Left lung (tissue), 10 donors: ENCODE measurements around the gene MBNL1. TPM values are rescaled to one million over a fixed set of nuclear protein-coding genes. Genes with fewer than 3 reads are reported as not detected.
"Not testable (repeated sequence)": the region's sequence is repeated elsewhere in the genome, so short reads cannot be mapped to it uniquely, and the experiment has no call there.

Experiments
- ATAC-seq: fragments of 200-7000 bp; cut with Tn5 transposase; one replicate; pipeline ENCODE4 v1.9.1; 2020; ENCODE audit warnings: moderate library complexity
- DNase-seq, 4 donors: peaks; one replicate each; pipeline ENCODE4 v3.0.0-alpha.2; 2013 to 2020
- H3K27ac ChIP-seq, 2 donors: fragments of 200-600 bp; sonication (generic) in 1 of 2; one replicate each; pipeline versions ENCODE4 v1.5.0 to v1.8.0; 2020 to 2021
- H3K27me3 ChIP-seq, 2 donors: fragments of 200-600 bp; sonication (generic) in 1 of 2; one replicate each; pipeline versions ENCODE4 v1.5.0 to v1.8.0; 2020 to 2021
- H3K36me3 ChIP-seq, 2 donors: fragments of 200-600 bp; sonication (generic) in 1 of 2; one replicate each; pipeline versions ENCODE4 v1.5.0 to v1.8.0; 2020 to 2021
- H3K4me1 ChIP-seq, 2 donors: fragments of 200-600 bp; one replicate each; pipeline ENCODE4 v1.8.0; 2021
- H3K4me3 ChIP-seq, 2 donors: fragments of 200-600 bp; sonication (generic) in 1 of 2; one replicate each; pipeline versions ENCODE4 v1.5.0 to v1.8.0; 2020 to 2021; ENCODE audit warnings: mild to moderate bottlenecking in 1 of 2
- H3K9me3 ChIP-seq, 2 donors: fragments of 200-600 bp; sonication (generic) in 1 of 2; one replicate each; pipeline versions ENCODE4 v1.5.0 to v1.8.0; 2020 to 2021
- intact Hi-C, 2 donors: fragments of 100-400 bp; cut with DNase I; formaldehyde crosslinking; loops; one replicate each; pipeline versions ENCODE4 v1.11.2 to v1.14.2; 2022
- polyA plus RNA-seq, 6 donors: library from polyadenylated mRNA; unstranded; fragments of 120-200 nt; gene quantifications; one replicate each; pipeline ENCODE4 v1.2.1, GENCODE V29; 2013; ENCODE audit not compliant: insufficient read length in 6 of 6
- total RNA-seq, 2 donors: library from RNA; stranded (reverse); fragmentation: NEBNext Ultra II Directional; extraction: Animal tissue kit (Norgen Biotek cat#: 25700); gene quantifications; one replicate each; pipeline ENCODE4 v1.2.1, GENCODE V29; 2021
- TF ChIP-seq, protein P1 (sequence below), 2 donors: fragments of 200-600 bp; sonication (generic) in 1 of 2; IDR thresholded peaks; one replicate each; pipeline versions ENCODE4 v1.5.0 to v1.8.0; 2021; ENCODE audit warnings: antibody characterized with exemption in 2 of 2
- donor health status: DM: no; HTN: yes; CAD: no.
- donor health status: DM: no; HTN: no; CAD: no.

MBNL1 gene
- total and polyA plus RNA-seq, 8 donors: 92.3 to 246 (median 109) TPM

DNA sequence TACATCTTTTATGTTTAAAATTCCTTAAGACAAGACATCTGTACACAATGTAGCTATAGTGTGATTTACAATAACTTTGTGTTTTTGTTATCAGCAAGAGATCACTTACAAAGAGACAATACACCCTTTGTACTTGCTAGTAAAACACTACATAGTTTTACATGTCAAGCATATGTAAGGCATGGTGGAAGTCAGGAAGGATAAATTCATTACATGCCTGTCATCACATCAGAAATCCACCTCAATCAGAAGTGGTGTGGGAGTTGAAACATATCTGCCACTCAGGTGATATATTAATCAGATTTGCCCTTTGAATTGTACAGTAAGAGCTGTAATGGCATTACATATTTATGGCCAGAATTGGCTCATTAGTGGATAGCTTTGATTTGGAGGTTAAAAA, 95.5 kb downstream of the MBNL1 start:
- Histone ChIP-seq H3K27me3 (no peaks in the 10 kb centered on the region), H3K4me3 (no peak overlapping the region), H3K9me3 (no peaks in the 10 kb centered on the region), H3K4me1 (peaks cover 5 to 43% of the 10 kb centered on the region in 2 donors), H3K36me3 (no peaks in the 10 kb centered on the region), H3K27ac (no peak overlapping the region)
- DNase-seq (no peak), ATAC-seq (no peak)
- TF ChIP-seq, protein P1, sequence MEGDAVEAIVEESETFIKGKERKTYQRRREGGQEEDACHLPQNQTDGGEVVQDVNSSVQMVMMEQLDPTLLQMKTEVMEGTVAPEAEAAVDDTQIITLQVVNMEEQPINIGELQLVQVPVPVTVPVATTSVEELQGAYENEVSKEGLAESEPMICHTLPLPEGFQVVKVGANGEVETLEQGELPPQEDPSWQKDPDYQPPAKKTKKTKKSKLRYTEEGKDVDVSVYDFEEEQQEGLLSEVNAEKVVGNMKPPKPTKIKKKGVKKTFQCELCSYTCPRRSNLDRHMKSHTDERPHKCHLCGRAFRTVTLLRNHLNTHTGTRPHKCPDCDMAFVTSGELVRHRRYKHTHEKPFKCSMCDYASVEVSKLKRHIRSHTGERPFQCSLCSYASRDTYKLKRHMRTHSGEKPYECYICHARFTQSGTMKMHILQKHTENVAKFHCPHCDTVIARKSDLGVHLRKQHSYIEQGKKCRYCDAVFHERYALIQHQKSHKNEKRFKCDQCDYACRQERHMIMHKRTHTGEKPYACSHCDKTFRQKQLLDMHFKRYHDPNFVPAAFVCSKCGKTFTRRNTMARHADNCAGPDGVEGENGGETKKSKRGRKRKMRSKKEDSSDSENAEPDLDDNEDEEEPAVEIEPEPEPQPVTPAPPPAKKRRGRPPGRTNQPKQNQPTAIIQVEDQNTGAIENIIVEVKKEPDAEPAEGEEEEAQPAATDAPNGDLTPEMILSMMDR (IDR thresholded peaks at IDR 0.05): no peak
- intact Hi-C loops: no loop called here

DNA sequence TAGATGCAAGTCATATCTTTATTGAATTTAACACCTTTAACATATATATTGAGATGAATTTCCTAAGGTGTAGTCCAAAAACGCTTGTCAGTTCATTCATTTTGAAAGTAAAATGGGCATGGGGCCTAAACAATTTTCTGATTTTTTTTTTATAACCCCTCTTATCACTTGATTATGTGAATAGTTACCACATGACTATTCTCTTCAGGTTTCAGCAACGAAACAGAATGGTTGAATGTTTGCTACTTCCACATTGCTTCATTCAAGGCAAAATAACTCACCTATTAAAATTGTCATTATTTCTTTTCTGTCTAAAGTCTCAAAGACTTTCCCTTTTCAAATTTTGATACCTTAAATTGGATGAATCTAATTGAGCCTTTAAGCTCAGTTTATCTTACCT, 96.4 kb downstream of the MBNL1 start:
- intact Hi-C loops: no loop called here
- no peaks in the 10 kb centered on the region for H3K36me3 ChIP-seq
- H3K9me3 ChIP-seq: no peaks in the 10 kb centered on the region
- TF ChIP-seq, protein P1 (IDR thresholded peaks at IDR 0.05): no peak
- ATAC-seq (peak; percentile 17), DNase-seq (no peak)
- peaks cover 5 to 43% of the 10 kb centered on the region in 2 donors for H3K4me1 ChIP-seq
- H3K27ac ChIP-seq: no peak overlapping the region
- no peaks in the 10 kb centered on the region for H3K27me3 ChIP-seq
- H3K4me3 ChIP-seq: no peak overlapping the region

DNA sequence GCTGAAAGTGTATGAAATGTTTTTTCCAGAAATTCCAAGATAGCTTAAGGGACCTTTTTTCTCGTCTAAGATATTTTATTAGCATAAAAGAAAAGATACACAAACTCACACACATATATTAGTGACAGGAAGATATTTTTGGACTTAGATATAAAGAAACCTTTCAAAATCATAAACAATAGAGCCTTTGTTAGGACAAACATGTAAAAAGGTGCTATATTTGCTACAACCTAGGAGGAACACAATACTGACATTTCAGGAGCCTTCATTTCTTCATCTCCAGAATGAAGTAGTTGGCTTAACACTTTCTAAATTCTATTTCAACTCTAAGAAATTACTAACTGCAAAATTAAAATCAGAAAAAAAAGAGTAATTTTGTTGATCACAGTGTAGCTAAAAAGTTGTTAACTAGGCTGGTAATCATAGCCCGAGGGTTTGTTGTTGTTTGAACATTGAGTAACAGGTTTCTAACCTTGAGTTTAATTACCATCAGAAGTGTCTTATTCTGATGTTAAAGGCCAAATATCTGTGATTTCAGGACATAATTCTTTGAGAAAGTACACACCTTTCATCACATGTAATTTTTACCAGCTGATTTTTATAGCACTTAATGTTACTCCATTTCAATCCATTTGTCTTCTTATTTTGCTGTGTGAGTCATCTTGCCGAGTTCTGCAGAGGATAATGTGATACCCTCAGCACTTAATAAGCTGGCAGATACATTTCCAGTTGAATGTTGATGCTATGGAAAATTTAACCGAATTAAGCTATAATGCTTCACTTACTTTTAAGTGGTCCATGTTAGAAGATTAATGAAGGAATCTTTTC, 97.3 kb downstream of the MBNL1 start:
- Histone ChIP-seq H3K36me3 (no peaks in the 10 kb centered on the region), H3K4me3 (no peak overlapping the region), H3K9me3 (no peaks in the 10 kb centered on the region), H3K27ac (no peak overlapping the region), H3K27me3 (no peaks in the 10 kb centered on the region), H3K4me1 (peaks cover 5 to 48% of the 10 kb centered on the region in 2 donors)
- TF ChIP-seq, protein P1 (IDR thresholded peaks at IDR 0.05): no peak
- DNase-seq (no peak), ATAC-seq (peak; percentile 38)
- intact Hi-C loops: no loop called here

DNA sequence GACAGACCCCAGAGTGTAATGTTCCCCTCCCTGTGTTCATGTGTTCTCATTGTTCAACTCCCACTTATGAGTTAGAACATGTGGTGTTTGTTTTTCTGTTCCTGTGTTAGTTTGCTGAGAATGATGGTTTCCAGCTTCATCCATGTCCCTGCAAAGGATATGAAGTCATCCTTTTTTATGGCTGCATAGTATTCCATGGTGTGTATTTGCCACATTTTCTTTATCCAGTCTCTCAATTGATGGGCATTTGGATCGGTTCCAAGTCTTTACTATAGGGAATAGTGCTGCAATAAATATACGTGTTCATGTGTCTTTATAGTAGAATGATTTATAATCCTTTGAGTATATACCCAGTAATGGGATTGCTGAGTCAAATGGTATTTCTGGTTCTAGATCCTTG, 98.5 kb downstream of the MBNL1 start:
- intact Hi-C loops, ATAC-seq, H3K4me3 ChIP-seq, H3K27me3 ChIP-seq, H3K36me3 ChIP-seq, DNase-seq, H3K9me3 ChIP-seq: not testable (repeated sequence)
- H3K27ac ChIP-seq: peak overlapping the region in 1 of 2 donors; percentile 11
- H3K4me1 ChIP-seq: peaks cover 5 to 48% of the 10 kb centered on the region in 2 donors

DNA sequence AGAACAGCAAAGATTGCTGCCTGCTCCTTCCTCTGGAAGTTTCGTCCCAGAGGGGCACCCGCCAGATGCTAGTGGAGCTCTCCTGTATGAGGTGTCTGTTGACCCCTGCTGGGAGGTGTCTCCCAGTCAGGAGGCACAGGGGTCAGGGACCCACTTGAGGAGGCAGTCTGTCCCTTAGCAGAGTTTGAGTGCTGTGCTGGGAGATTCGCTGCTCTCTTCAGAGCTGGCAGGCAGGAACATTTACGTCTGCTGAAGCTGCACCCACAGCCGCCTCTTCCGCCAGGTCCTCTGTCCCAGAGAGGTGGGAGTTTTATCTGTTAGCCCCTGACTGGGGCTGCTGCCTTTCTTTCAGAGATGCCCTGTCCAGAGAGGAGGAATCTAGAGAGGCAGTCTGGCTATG, 103.9 kb downstream of the MBNL1 start:
- H3K36me3 ChIP-seq, ATAC-seq, H3K27me3 ChIP-seq, H3K9me3 ChIP-seq, intact Hi-C loops, H3K4me3 ChIP-seq, DNase-seq: not testable (repeated sequence)
- H3K4me1 ChIP-seq: peaks cover 25 to 74% of the 10 kb centered on the region in 2 donors
- H3K27ac ChIP-seq: peak overlapping the region in 1 of 2 donors; percentile 13

DNA sequence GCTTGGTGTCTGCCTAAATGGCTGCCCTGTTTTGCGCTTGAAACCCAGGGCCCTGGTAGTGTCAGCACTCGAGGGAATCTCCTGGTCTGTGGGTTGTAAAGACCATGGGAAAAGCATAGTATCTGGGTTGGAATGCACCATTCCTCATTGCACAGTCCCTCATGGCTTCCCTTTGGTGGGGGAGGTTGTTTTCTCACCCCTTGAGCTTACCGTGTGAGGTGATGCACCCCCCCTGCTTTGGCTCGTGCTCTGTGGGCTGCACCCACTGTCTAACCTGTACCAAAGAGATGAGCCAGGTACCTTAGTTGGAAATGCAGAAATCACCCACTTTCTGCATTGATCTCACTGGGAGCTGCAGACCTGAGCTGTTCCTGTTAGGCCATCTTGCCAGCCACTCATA, 104.7 kb downstream of the MBNL1 start:
- TF ChIP-seq, protein P1 (IDR thresholded peaks at IDR 0.05): no peak
- intact Hi-C loops: no loop called here
- Histone ChIP-seq H3K4me1 (peaks cover 25 to 78% of the 10 kb centered on the region in 2 donors), H3K4me3 (no peak overlapping the region), H3K9me3 (no peaks in the 10 kb centered on the region), H3K27me3 (no peaks in the 10 kb centered on the region), H3K36me3 (peaks cover 0 to 8% of the 10 kb centered on the region in 2 donors), H3K27ac (no peak overlapping the region)
- ATAC-seq (peak; percentile 32), DNase-seq (no peak)
